Measurements from ENCODE around the gene SGK1.

GRCh38 chr6:134312038-134312660 lies 5.8 kb downstream of the SGK1 start:
- TF ChIP-seq CTCF (optimal IDR thresholded peaks at IDR 0.05 in 1 of 3, IDR thresholded peaks at IDR 0.05 in 1 of 3, conservative IDR thresholded peaks at IDR 0.05 in 1 of 3; ENCODE audit: extremely low read depth in 1 of 3, insufficient read depth in 2 of 3, low read length in 3 of 3) (no peak), EZH2 (IDR thresholded peaks at IDR 0.05; ENCODE audit: low read length) (no peak)

Measured in keratinocyte (primary cell).